GM23338 (cell line): Measurements from ENCODE around the gene DFFB. TPM values are rescaled to one million over a fixed set of nuclear protein-coding genes. Genes with fewer than 3 reads are reported as not detected.

Source experiments
- ATAC-seq: fragments of 200-7000 bp; cut with Tn5 transposase; 3 replicates; pipeline ENCODE4 v1.9.1; 2020
- DNase-seq: peaks from one replicate; pipeline ENCODE4 v3.0.0-alpha.2; 2015; ENCODE audit warnings: low spot score
- H2AFZ ChIP-seq: fragments of 200-600 bp; sonication (generic); 2 replicates; pipeline ENCODE4 v1.8.0; 2016; ENCODE audit warnings: antibody characterized with exemption, mild to moderate bottlenecking, moderate library complexity
- H3F3A ChIP-seq: fragments of 200-600 bp; sonication (generic); replicated peaks from 2 replicates; pipeline ENCODE4 v1.8.0; 2017; ENCODE audit warnings: antibody characterized with exemption, mixed run types, low read depth
- H3K27ac ChIP-seq: fragments of 200-600 bp; sonication (generic); 2 replicates; pipeline ENCODE4 v1.6.1; 2016; ENCODE audit warnings: low read depth
- H3K27me3 ChIP-seq: fragments of 200-600 bp; sonication (generic); 2 replicates; pipeline ENCODE4 v1.8.0; 2016; ENCODE audit warnings: mild to moderate bottlenecking, mixed run types, moderate library complexity; ENCODE audit not compliant: insufficient read depth
- H3K36me3 ChIP-seq: fragments of 200-600 bp; sonication (generic); 2 replicates; pipeline ENCODE4 v1.8.0; 2016; ENCODE audit warnings: mild to moderate bottlenecking; ENCODE audit not compliant: insufficient read depth
- H3K4me1 ChIP-seq: fragments of 200-600 bp; sonication (generic); 2 replicates; pipeline ENCODE4 v1.8.0; 2016; ENCODE audit warnings: mild to moderate bottlenecking, moderate library complexity; ENCODE audit not compliant: insufficient read depth
- H3K4me2 ChIP-seq: fragments of 200-600 bp; sonication (generic); 2 replicates; pipeline ENCODE4 v1.7.1; 2017; ENCODE audit warnings: mixed run types
- H3K4me3 ChIP-seq: fragments of 200-600 bp; sonication (generic); 2 replicates; pipeline ENCODE4 v1.6.1; 2016; ENCODE audit warnings: mixed run types
- H3K79me2 ChIP-seq: fragments of 200-600 bp; sonication (generic); replicated peaks from 2 replicates; pipeline ENCODE4 v1.8.0; 2017; ENCODE audit warnings: mild to moderate bottlenecking; ENCODE audit not compliant: insufficient read depth
- H3K9me2 ChIP-seq: fragments of 200-600 bp; sonication (generic); 2 replicates; pipeline ENCODE4 v1.8.0; 2017; ENCODE audit not compliant: insufficient read depth
- H4K20me1 ChIP-seq: fragments of 200-600 bp; sonication (generic); replicated peaks from 2 replicates; pipeline ENCODE4 v1.8.0; 2017; ENCODE audit warnings: mild to moderate bottlenecking; ENCODE audit not compliant: insufficient read depth
- H3K27ac Mint-ChIP-seq: 2 replicates; pipeline ENCODE4 v1.8.0; 2020; ENCODE audit warnings: inconsistent platforms, mild to moderate bottlenecking, moderate library complexity, mixed read lengths
- H3K27me3 Mint-ChIP-seq: 3 replicates; pipeline ENCODE4 v1.8.0; 2022; ENCODE audit warnings: low read depth, mild to moderate bottlenecking, moderate library complexity, mixed read lengths, inconsistent platforms; ENCODE audit not compliant: insufficient read depth, poor library complexity
- H3K36me3 Mint-ChIP-seq: 3 replicates; pipeline ENCODE4 v1.8.0; 2021; ENCODE audit warnings: low read depth, mild to moderate bottlenecking, inconsistent platforms, moderate library complexity, mixed read lengths
- H3K4me1 Mint-ChIP-seq: 3 replicates; pipeline ENCODE4 v1.8.0; 2020; ENCODE audit warnings: mild to moderate bottlenecking, inconsistent platforms, mixed read lengths
- H3K4me3 Mint-ChIP-seq: 3 replicates; pipeline ENCODE4 v1.8.0; 2021; ENCODE audit warnings: moderate library complexity, mild to moderate bottlenecking, inconsistent platforms, mixed read lengths
- H3K9me3 Mint-ChIP-seq: 3 replicates; pipeline ENCODE4 v1.8.0; 2020; ENCODE audit warnings: moderate library complexity, mild to moderate bottlenecking, inconsistent platforms, mixed read lengths
- CREB1 ChIP-seq: fragments of 250-450 bp; sonication (Bioruptor Pico); IDR thresholded peaks from 2 replicates; pipeline ENCODE4 v1.5.0; 2020; ENCODE audit warnings: low read depth, mild to moderate bottlenecking, moderate library complexity
- CTCF ChIP-seq, 2 experiments: fragments of 200-600 bp in 1 of 2; sonication (generic) in 1 of 2; conservative IDR thresholded peaks; 2 replicates each; pipeline versions ENCODE4 v1.5.1 to v1.6.1; 2016 to 2017; ENCODE audit warnings: antibody characterized with exemption in 2 of 2, low read depth in 2 of 2, mild to moderate bottlenecking in 2 of 2, moderate library complexity in 1 of 2
- ETS1 ChIP-seq: IDR thresholded peaks from 2 replicates; pipeline ENCODE4 v1.6.1; 2016; ENCODE audit warnings: antibody characterized with exemption
- EZH2 ChIP-seq: fragments of 200-600 bp; sonication (generic); IDR thresholded peaks from one replicate; pipeline ENCODE4 v1.8.0; 2017; ENCODE audit warnings: antibody characterized with exemption, mild to moderate bottlenecking, low read depth; ENCODE audit not compliant: unreplicated experiment
- EZH2phosphoT487 ChIP-seq: fragments of 200-600 bp; sonication (generic); IDR thresholded peaks from one replicate; pipeline ENCODE4 v1.8.1; 2018; ENCODE audit warnings: antibody characterized with exemption; ENCODE audit not compliant: unreplicated experiment
- POLR2AphosphoS5 ChIP-seq: IDR thresholded peaks from 2 replicates; pipeline ENCODE4 v1.6.1; 2016; ENCODE audit warnings: antibody characterized with exemption, low read depth
- REST ChIP-seq: IDR thresholded peaks from one replicate; pipeline ENCODE4 v1.6.1; 2018; ENCODE audit warnings: antibody characterized with exemption; ENCODE audit not compliant: unreplicated experiment
- STAT1 ChIP-seq: IDR thresholded peaks from one replicate; pipeline ENCODE4 v1.6.1; 2016; ENCODE audit warnings: antibody characterized with exemption; ENCODE audit not compliant: unreplicated experiment
- ZNF114 ChIP-seq: fragments of 250-450 bp; sonication (Bioruptor Pico); IDR thresholded peaks from 2 replicates; pipeline ENCODE4 v1.5.0; 2020; ENCODE audit warnings: mild to moderate bottlenecking, moderate library complexity
- ZNF331 ChIP-seq: fragments of 250-450 bp; sonication (Bioruptor Pico); IDR thresholded peaks from 2 replicates; pipeline ENCODE4 v1.5.0; 2020; ENCODE audit warnings: low read depth, mild to moderate bottlenecking, moderate library complexity
- ZNF462 ChIP-seq: fragments of 250-450 bp; sonication (Bioruptor Pico); IDR thresholded peaks from 2 replicates; pipeline ENCODE4 v1.5.0; 2020; ENCODE audit warnings: mild to moderate bottlenecking, moderate library complexity
- polyA plus RNA-seq: library from polyadenylated mRNA; unstranded; fragments of >200 nt; fragmentation: Nextera tagmentation; extraction: Ambion mirVana; gene quantifications from 2 replicates; pipeline ENCODE4 v1.2.1, GENCODE V29; 2016
- total RNA-seq: library from RNA; depleted of rRNA; stranded (reverse); fragments of >200 nt; shearing (Covaris generic); gene quantifications from 2 replicates; pipeline ENCODE4 v1.2.3, GENCODE V29; 2014

Gene DFFB
- total and polyA plus RNA-seq, 2 experiments from 2014 or later: 6.5 to 18.1 TPM

GRCh38 chr1:3837200-3837599 is 20.1 kb upstream of the DFFB start:
- no peaks in the 10 kb centered on the region; the same call in 1 of the 2 replicates for H3K36me3 ChIP-seq
- no peaks in the 10 kb centered on the region for H3K27me3 ChIP-seq
- H3K36me3 Mint-ChIP-seq: peaks cover 52% of the 10 kb centered on the region

GRCh38 chr1:3837685-3838084 is 19.6 kb upstream of the DFFB start:
- Histone ChIP-seq H3K27ac (no peak overlapping the region), H2AFZ (no peak overlapping the region), H3F3A (no peaks in the 10 kb centered on the region), H4K20me1 (no peaks in the 10 kb centered on the region), H3K4me3 (no peak overlapping the region), H3K79me2 (no peaks in the 10 kb centered on the region), H3K4me1 (no peaks in the 10 kb centered on the region), H3K27me3 (no peaks in the 10 kb centered on the region), H3K9me2 (no peaks in the 10 kb centered on the region), H3K36me3 (no peaks in the 10 kb centered on the region; the same call in 1 of the 2 replicates), H3K4me2 (no peak overlapping the region)
- ATAC-seq (no peak), DNase-seq (no peak)
- H3K27me3 Mint-ChIP-seq: no peaks in the 10 kb centered on the region
- H3K27ac Mint-ChIP-seq: no peak overlapping the region
- no peak overlapping the region for H3K4me3 Mint-ChIP-seq
- H3K4me1 Mint-ChIP-seq: no peaks in the 10 kb centered on the region
- H3K36me3 Mint-ChIP-seq: peaks cover 49% of the 10 kb centered on the region
- H3K9me3 Mint-ChIP-seq: peaks cover 7% of the 10 kb centered on the region; the same call in 2 of the 3 replicates
- TF ChIP-seq ZNF462 (no peak), ETS1 (no peak), EZH2phosphoT487 (no peak), EZH2 (no peak), CREB1 (no peak), ZNF114 (CRISPR knock-in tag) (no peak), POLR2AphosphoS5 (no peak), REST (no peak), CTCF (conservative IDR thresholded peaks at IDR 0.05; ENCODE audit: low read depth in 2 of 2) (no peak)

More at GRCh38 chr1:3837200-3837599, 20.1 kb upstream of the DFFB start:
- no peaks in the 10 kb centered on the region for H4K20me1 ChIP-seq
- no peak overlapping the region for H3K27ac Mint-ChIP-seq
- no peaks in the 10 kb centered on the region for H3K79me2 ChIP-seq
- H3F3A ChIP-seq: no peaks in the 10 kb centered on the region
- no peaks in the 10 kb centered on the region for H3K4me1 Mint-ChIP-seq
- ATAC-seq (no peak), DNase-seq (no peak)
- H3K9me2 ChIP-seq: no peaks in the 10 kb centered on the region
- H2AFZ ChIP-seq: no peak overlapping the region
- H3K4me3 ChIP-seq: no peak overlapping the region
- H3K4me1 ChIP-seq: no peaks in the 10 kb centered on the region
- H3K27me3 Mint-ChIP-seq: no peaks in the 10 kb centered on the region
- H3K4me2 ChIP-seq: no peak overlapping the region
- H3K27ac ChIP-seq: no peak overlapping the region
- no peak overlapping the region for H3K4me3 Mint-ChIP-seq
- peaks cover 7% of the 10 kb centered on the region; the same call in 2 of the 3 replicates for H3K9me3 Mint-ChIP-seq
- TF ChIP-seq ZNF331 (CRISPR knock-in tag) (peak; percentile 79), STAT1 (no peak)
